GM23248 (cell line): Measurements from ENCODE around the gene BDH1. TPM values are rescaled to one million over a fixed set of nuclear protein-coding genes. Genes with fewer than 3 reads are reported as not detected.

ENCODE experiments used
- DNase-seq: peaks from one replicate; pipeline ENCODE4 v3.0.0-alpha.2; 2015
- H2AFZ ChIP-seq: fragments of 200-600 bp; sonication (generic); 2 replicates; pipeline ENCODE4 v1.6.1; 2016; ENCODE audit warnings: antibody characterized with exemption
- H3F3A ChIP-seq: fragments of 200-600 bp; sonication (generic); 2 replicates; pipeline ENCODE4 v1.6.1; 2016; ENCODE audit warnings: mild to moderate bottlenecking, antibody characterized with exemption, mixed run types; ENCODE audit not compliant: insufficient read depth
- H3K27ac ChIP-seq: fragments of 200-600 bp; sonication (generic); 2 replicates; pipeline ENCODE4 v1.5.1; 2016; ENCODE audit warnings: mild to moderate bottlenecking
- H3K27me3 ChIP-seq: fragments of 200-600 bp; sonication (generic); replicated peaks from 2 replicates; pipeline ENCODE4 v1.6.1; 2016; ENCODE audit warnings: mild to moderate bottlenecking; ENCODE audit not compliant: insufficient read depth
- H3K36me3 ChIP-seq: fragments of 200-600 bp; sonication (generic); 2 replicates; pipeline ENCODE4 v1.6.1; 2016; ENCODE audit warnings: low read depth, mild to moderate bottlenecking
- H3K4me1 ChIP-seq: fragments of 200-600 bp; sonication (generic); 2 replicates; pipeline ENCODE4 v1.6.1; 2016; ENCODE audit warnings: mild to moderate bottlenecking; ENCODE audit not compliant: insufficient read depth
- H3K4me2 ChIP-seq: fragments of 200-600 bp; sonication (generic); one replicate; pipeline ENCODE4 v1.6.1; 2016; ENCODE audit warnings: mild to moderate bottlenecking; ENCODE audit not compliant: unreplicated experiment
- H3K4me3 ChIP-seq: fragments of 200-600 bp; sonication (generic); 2 replicates; pipeline ENCODE4 v1.5.1; 2016; ENCODE audit warnings: mild to moderate bottlenecking
- H3K79me2 ChIP-seq: fragments of 200-600 bp; sonication (generic); 2 replicates; pipeline ENCODE4 v1.6.1; 2016; ENCODE audit warnings: mild to moderate bottlenecking; ENCODE audit not compliant: insufficient read depth
- H3K9ac ChIP-seq: fragments of 200-600 bp; sonication (generic); 2 replicates; pipeline ENCODE4 v1.6.1; 2016; ENCODE audit warnings: mild to moderate bottlenecking
- H3K9me2 ChIP-seq: fragments of 200-600 bp; sonication (generic); 2 replicates; pipeline ENCODE4 v1.6.1; 2016; ENCODE audit warnings: mixed run types, mild to moderate bottlenecking, moderate library complexity; ENCODE audit not compliant: insufficient read depth
- H3K9me3 ChIP-seq: fragments of 200-600 bp; sonication (generic); one replicate; pipeline ENCODE4 v1.6.1; 2017; ENCODE audit warnings: low read depth
- H4K20me1 ChIP-seq: fragments of 200-600 bp; sonication (generic); 2 replicates; pipeline ENCODE4 v1.6.0; 2016; ENCODE audit not compliant: insufficient read depth
- EZH2 ChIP-seq: fragments of 200-600 bp; sonication (generic); IDR thresholded peaks from 2 replicates; pipeline ENCODE4 v1.6.1; 2018; ENCODE audit warnings: antibody characterized with exemption, mild to moderate bottlenecking; ENCODE audit not compliant: insufficient read depth, poor library complexity, severe bottlenecking
- EZH2phosphoT487 ChIP-seq: fragments of 200-600 bp; sonication (generic); IDR thresholded peaks from 2 replicates; pipeline ENCODE4 v1.6.1; 2018; ENCODE audit warnings: antibody characterized with exemption, moderate library complexity, mild to moderate bottlenecking, low read depth; ENCODE audit not compliant: insufficient read depth
- WGBS, 2 experiments: methylation state at CpG; one replicate each; pipeline ENCODE4 v1.1.6; 2015 to 2017; ENCODE audit warnings: low lambda C conversion rate in 2 of 2, low coverage in 1 of 2; ENCODE audit errors: missing lambda C conversion rate in 2 of 2; 5-methylcytosine and 5-hydroxymethylcytosine counted together
- in situ Hi-C: fragments of 300-500 bp; cut with MboI; formaldehyde crosslinking; loops from 2 replicates; pipeline ENCODE4 v1.15.0; 2020
- polyA plus RNA-seq: library from polyadenylated mRNA; unstranded; fragments of >200 nt; fragmentation: Nextera tagmentation; extraction: Ambion mirVana; gene quantifications from 2 replicates; pipeline ENCODE4 v1.2.1, GENCODE V29; 2016
- total RNA-seq: library from RNA; depleted of rRNA; stranded (reverse); fragments of >200 nt; shearing (Covaris generic); gene quantifications from 2 replicates; pipeline ENCODE4 v1.2.3, GENCODE V29; 2014

The BDH1 gene
- total and polyA plus RNA-seq, 2 experiments from 2014 or later: 2.7 to 3.4 TPM

GRCh38 chr3:197505796-197506548, 49.8 kb downstream of the BDH1 start:
- WGBS, 2 experiments: 80% methylated on average over 24 of the region's 24 CpGs
- in situ Hi-C loops: no loop called here
- H3K4me2 ChIP-seq: no peak overlapping the region
- peaks cover 8% of the 10 kb centered on the region; the same call in 1 of the 2 replicates for H3F3A ChIP-seq
- DNase-seq: no peak
- no peak overlapping the region for H3K9ac ChIP-seq
- H3K4me1 ChIP-seq: peaks cover 4% of the 10 kb centered on the region
- H3K36me3 ChIP-seq: no peaks in the 10 kb centered on the region
- H3K9me2 ChIP-seq: no peaks in the 10 kb centered on the region
- H3K79me2 ChIP-seq: no peaks in the 10 kb centered on the region
- no peak overlapping the region for H2AFZ ChIP-seq
- TF ChIP-seq EZH2: no peak
- TF ChIP-seq EZH2phosphoT487: no peak
- H3K27ac ChIP-seq: no peak overlapping the region
- no peaks in the 10 kb centered on the region for H4K20me1 ChIP-seq
- no peaks in the 10 kb centered on the region for H3K27me3 ChIP-seq
- no peak overlapping the region for H3K4me3 ChIP-seq
- H3K9me3 ChIP-seq: no peaks in the 10 kb centered on the region

- H3K27me3 ChIP-seq: no peaks in the 10 kb centered on the region
- H3K4me3 ChIP-seq: no peak overlapping the region
- peaks cover 8% of the 10 kb centered on the region; the same call in 1 of the 2 replicates for H3F3A ChIP-seq
- 0 out of 2 replicates have a peak, but pooled peaks cover 2% of the 10 kb centered on the region for H3K4me1 ChIP-seq
- DNase-seq: no peak
- no peaks in the 10 kb centered on the region for H3K9me3 ChIP-seq
- TF ChIP-seq EZH2phosphoT487 (no peak), EZH2 (no peak)
- H3K27ac ChIP-seq: no peak overlapping the region
- H3K79me2 ChIP-seq: no peaks in the 10 kb centered on the region
- in situ Hi-C loops: loop anchor here (5.0 kb wide), 1 partner anchor 247 kb away; no protein-coding TSS in a partner anchor
- no peak overlapping the region for H3K4me2 ChIP-seq
- H3K9ac ChIP-seq: no peak overlapping the region
- no peaks in the 10 kb centered on the region for H4K20me1 ChIP-seq
- no peak overlapping the region for H2AFZ ChIP-seq
- 52 to 71% methylated on average over 11 to 15 of the region's 15 CpGs for WGBS, 2 experiments
- H3K36me3 ChIP-seq: no peaks in the 10 kb centered on the region
- H3K9me2 ChIP-seq: no peaks in the 10 kb centered on the region
Measured at GRCh38 chr3:197504641-197505121, 51.1 kb downstream of the BDH1 start.

GRCh38 chr3:197504229-197504628, 51.5 kb downstream of the BDH1 start:
- WGBS, 2 experiments: 75 to 78% methylated on average over 7 of the region's 7 CpGs
- in situ Hi-C loops: loop anchor here (5.0 kb wide), 1 partner anchor 247 kb away; no protein-coding TSS in a partner anchor
- no peaks in the 10 kb centered on the region for H3K9me3 ChIP-seq
- H3K27me3 ChIP-seq: no peaks in the 10 kb centered on the region
- H3K79me2 ChIP-seq: no peaks in the 10 kb centered on the region
- H4K20me1 ChIP-seq: no peaks in the 10 kb centered on the region
- 0 out of 2 replicates have a peak, but pooled peaks cover 6% of the 10 kb centered on the region for H3K4me1 ChIP-seq
- H3F3A ChIP-seq: peaks cover 8% of the 10 kb centered on the region; the same call in 1 of the 2 replicates
- H3K4me2 ChIP-seq: no peak overlapping the region
- no peak overlapping the region for H3K9ac ChIP-seq
- H3K9me2 ChIP-seq: no peaks in the 10 kb centered on the region
- H2AFZ ChIP-seq: no peak overlapping the region
- H3K36me3 ChIP-seq: no peaks in the 10 kb centered on the region
- TF ChIP-seq EZH2phosphoT487: no peak
- no peak for TF ChIP-seq EZH2
- no peak overlapping the region for H3K4me3 ChIP-seq
- H3K27ac ChIP-seq: no peak overlapping the region
- no peak for DNase-seq

GRCh38 chr3:197503652-197504051, 52.1 kb downstream of the BDH1 start:
- in situ Hi-C loops: loop anchor here (5.0 kb wide), 1 partner anchor 246 kb away; no protein-coding TSS in a partner anchor
- no peak for TF ChIP-seq EZH2
- TF ChIP-seq EZH2phosphoT487: no peak

More at GRCh38 chr3:197503652-197504051, 52.1 kb downstream of the BDH1 start:
- Histone ChIP-seq H3K9me2 (no peaks in the 10 kb centered on the region), H3K4me3 (no peak overlapping the region), H3K9ac (no peak overlapping the region), H3K4me2 (no peak overlapping the region), H3K79me2 (no peaks in the 10 kb centered on the region), H3F3A (peaks cover 8% of the 10 kb centered on the region; the same call in 1 of the 2 replicates), H3K4me1 (0 out of 2 replicates have a peak, but pooled peaks cover 6% of the 10 kb centered on the region), H3K27ac (no peak overlapping the region), H3K27me3 (no peaks in the 10 kb centered on the region), H2AFZ (no peak overlapping the region), H3K36me3 (no peaks in the 10 kb centered on the region), H4K20me1 (no peaks in the 10 kb centered on the region), H3K9me3 (no peaks in the 10 kb centered on the region)
- no peak for DNase-seq
- 76 to 89% methylated on average over 1 of the region's 1 CpG for WGBS, 2 experiments
